HG02571 (cell line): ENCODE results near the gene ATP1B4.

Source experiments
- ATAC-seq: cut with Tn5 transposase; IDR thresholded peaks from one replicate; pipeline ENCODE4 v1.9.1; 2021; ENCODE audit warnings: mild to moderate bottlenecking, moderate library complexity; ENCODE audit not compliant: unreplicated experiment

The ATP1B4 gene

GRCh38 chrX:120372667-120373370 lies 10.9 kb downstream of the ATP1B4 start:
- ATAC-seq: no peak

GRCh38 chrX:120377179-120377578 lies 15.3 kb downstream of the ATP1B4 start:
- ATAC-seq: no peak

- ATAC-seq: no peak
Observed at GRCh38 chrX:120377715-120378114, 15.8 kb downstream of the ATP1B4 start.

DNA sequence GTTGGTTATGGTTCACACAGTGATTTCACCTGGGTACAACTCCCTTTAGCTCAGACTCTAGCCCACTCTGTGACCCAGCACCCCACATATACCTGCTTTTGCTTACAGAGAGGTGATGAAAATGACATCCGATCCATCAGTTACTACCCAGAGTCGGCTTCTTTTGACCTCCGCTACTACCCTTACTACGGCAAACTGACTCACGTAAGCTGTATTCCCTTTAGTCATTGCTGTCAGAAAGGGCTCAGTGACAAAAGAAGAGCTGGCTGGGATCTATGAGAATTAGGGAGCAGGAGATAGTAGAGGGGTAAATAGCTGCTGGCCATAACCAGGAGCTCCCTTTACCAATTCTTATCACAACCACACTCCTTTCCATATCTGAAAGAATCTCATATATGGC lies 16.7 kb downstream of the ATP1B4 start:
- no peak for ATAC-seq

- no peak for ATAC-seq
Observed at GRCh38 chrX:120379937-120380681, 18.2 kb downstream of the ATP1B4 start.

DNA sequence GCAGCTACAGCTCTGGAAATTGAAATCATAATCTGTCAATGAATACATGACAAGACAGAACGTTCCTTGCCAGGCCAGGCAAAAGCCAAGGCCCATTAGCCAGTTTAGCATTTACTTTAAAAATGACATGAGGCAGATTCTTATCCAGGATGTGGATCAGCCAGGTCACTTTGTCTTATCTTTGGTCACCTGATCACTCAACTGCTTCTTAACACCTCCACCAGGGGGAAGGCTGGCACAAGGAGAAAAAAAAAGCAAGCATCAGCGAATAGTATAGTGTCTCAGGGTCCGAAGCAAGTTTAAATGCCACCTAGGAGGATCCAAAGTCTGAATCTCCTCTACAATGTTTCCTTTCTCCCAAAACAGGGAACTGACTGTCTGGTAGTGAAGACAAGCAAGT lies 18.8 kb downstream of the ATP1B4 start:
- no peak for ATAC-seq

DNA sequence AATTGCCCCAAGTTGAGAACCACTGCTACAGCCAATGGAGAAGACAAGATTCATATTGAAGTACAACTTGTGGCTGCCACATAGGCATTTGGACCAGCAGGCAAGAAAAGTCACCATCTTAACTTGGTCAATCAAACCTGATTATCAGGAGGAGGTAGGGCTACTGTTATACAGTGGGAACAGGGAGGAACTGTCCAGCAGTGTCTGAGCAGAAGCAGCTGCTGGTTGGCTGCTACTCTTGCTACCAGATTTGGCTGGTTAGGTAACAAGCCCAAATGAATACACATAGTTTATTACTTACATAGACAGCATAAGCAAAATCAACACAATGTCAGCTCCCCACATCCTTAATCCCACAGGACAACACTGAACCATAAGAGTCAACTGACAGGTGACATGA lies 39.4 kb downstream of the ATP1B4 start:
- ATAC-seq: no peak

DNA sequence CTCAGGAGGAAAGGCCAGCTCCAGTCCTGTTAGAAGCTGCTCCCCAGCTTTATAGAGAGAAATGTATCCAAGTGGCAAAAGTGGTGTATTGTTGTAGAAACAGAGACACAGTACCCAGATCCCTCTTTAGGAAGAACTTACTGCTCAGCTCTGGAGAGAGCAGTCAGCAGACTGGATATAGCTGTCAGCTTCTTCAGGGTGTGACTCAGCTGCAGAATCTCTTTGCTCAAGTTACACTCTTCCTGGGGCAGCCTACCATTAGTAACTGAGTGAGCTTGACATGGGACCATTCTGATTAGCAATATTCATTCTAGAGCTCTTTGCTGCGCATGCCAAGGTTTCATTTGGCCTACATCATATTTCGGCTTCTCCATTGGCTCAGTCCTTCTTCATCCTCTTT lies 40.5 kb downstream of the ATP1B4 start:
- ATAC-seq: no peak

GRCh38 chrX:120406638-120407037 lies 44.7 kb downstream of the ATP1B4 start:
- no peak for ATAC-seq

- ATAC-seq: no peak
Observed at GRCh38 chrX:120408168-120408567, 46.3 kb downstream of the ATP1B4 start.

DNA sequence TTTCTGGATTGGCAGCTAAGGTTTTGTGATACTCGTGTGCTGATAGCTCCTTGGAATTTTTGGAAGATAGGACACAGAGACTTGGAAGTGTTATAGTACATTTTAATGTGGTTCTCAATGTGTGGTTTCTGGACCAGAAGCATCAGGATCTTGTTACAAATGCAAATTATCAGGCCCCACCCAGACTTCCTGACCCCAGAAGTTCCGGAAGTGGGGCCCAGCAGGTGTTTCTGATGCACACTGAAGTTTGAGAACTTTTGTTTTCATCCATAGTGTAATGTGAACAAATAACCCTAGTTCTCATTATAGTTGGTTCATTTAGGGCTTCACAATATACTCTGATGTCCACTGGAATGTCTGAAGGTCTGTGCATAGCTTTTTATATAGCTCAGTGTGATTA lies 57.6 kb downstream of the ATP1B4 start:
- ATAC-seq: no peak

DNA sequence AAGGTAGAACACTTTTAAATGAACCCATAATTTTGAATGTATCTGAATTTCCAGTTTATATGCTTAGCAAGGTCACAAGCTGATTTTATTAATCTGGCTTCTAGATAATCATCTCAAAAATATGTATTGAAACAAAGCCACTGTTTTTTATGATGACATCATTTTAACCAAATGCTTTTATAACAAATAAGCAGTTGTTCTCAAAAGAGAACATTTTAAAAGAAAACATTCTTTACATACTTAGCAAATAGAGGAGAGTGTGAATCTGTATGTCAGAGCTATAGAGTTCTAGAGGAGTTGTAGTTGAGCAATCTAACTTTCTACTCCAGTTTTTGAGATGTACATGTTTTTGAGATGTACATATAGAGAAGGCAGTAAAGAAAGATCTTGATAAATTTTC lies 64.7 kb downstream of the ATP1B4 start:
- ATAC-seq: no peak

DNA sequence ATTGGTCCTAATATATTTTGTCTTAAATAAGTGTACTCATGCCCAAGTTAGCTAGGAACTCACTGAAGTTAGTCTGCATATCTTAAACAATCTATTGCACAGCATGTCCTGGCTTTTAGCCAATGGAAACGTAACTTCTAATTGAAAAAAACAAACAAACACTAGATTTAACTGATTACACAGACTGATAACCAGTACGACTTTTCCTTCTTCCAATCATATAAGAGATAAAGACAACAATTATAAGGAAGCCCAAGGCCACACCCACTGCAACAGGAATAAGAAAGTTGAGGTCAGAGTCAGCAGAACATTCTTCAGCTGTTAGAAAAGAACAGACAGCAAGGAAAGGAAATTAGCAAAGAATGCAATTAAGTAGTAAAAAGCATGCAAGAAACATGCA lies 66.4 kb downstream of the ATP1B4 start:
- no peak for ATAC-seq

GRCh38 chrX:120429776-120430540 lies 68.1 kb downstream of the ATP1B4 start:
- ATAC-seq: no peak
